ENCODE data around the gene CACNA1D.
A peak's percentile ranks its signal among the peaks of the same experiment; 100 is the strongest.
"Not testable (repeated sequence)": the region's sequence is repeated elsewhere in the genome, so short reads cannot be mapped to it uniquely, and the experiment has no call there.

Gene CACNA1D

GRCh38 chr3:53555068-53555588 lies 60.7 kb downstream of the CACNA1D start:
- no peak for TF ChIP-seq CTCF (conservative IDR thresholded peaks at IDR 0.05; ENCODE audit: control insufficient read depth, insufficient read depth, low read depth, low read length)
- no peak overlapping the region for H3K4me3 ChIP-seq (ENCODE audit: control insufficient read depth, low read depth, low read length)
- DNase-seq (ENCODE audit: low read depth), result no peak

GRCh38 chr3:53566461-53567145 lies 72.2 kb downstream of the CACNA1D start:
- no peak for DNase-seq (ENCODE audit: low read depth)
- H3K4me3 ChIP-seq (ENCODE audit: control insufficient read depth, low read depth, low read length), result no peak overlapping the region
- no peak for TF ChIP-seq CTCF (conservative IDR thresholded peaks at IDR 0.05; ENCODE audit: control insufficient read depth, insufficient read depth, low read depth, low read length)

- DNase-seq (ENCODE audit: low read depth), result no peak
- H3K4me3 ChIP-seq (ENCODE audit: control insufficient read depth, low read depth, low read length), result no peak overlapping the region
- no peak for TF ChIP-seq CTCF (conservative IDR thresholded peaks at IDR 0.05; ENCODE audit: control insufficient read depth, insufficient read depth, low read depth, low read length)
Observed at GRCh38 chr3:53570081-53570480, 75.7 kb downstream of the CACNA1D start.

- peak; percentile 65 for DNase-seq (ENCODE audit: low read depth)
- TF ChIP-seq CTCF (conservative IDR thresholded peaks at IDR 0.05; ENCODE audit: control insufficient read depth, insufficient read depth, low read depth, low read length), result no peak
- no peak overlapping the region for H3K4me3 ChIP-seq (ENCODE audit: control insufficient read depth, low read depth, low read length)
Observed at GRCh38 chr3:53570709-53571108, 76.3 kb downstream of the CACNA1D start.

GRCh38 chr3:53571264-53571663 lies 76.9 kb downstream of the CACNA1D start:
- no peak overlapping the region for H3K4me3 ChIP-seq (ENCODE audit: control insufficient read depth, low read depth, low read length)
- no peak for DNase-seq (ENCODE audit: low read depth)
- no peak for TF ChIP-seq CTCF (conservative IDR thresholded peaks at IDR 0.05; ENCODE audit: control insufficient read depth, insufficient read depth, low read depth, low read length)

GRCh38 chr3:53572184-53572583 lies 77.8 kb downstream of the CACNA1D start:
- H3K4me3 ChIP-seq (ENCODE audit: control insufficient read depth, low read depth, low read length); DNase-seq (ENCODE audit: low read depth): not testable (repeated sequence)

GRCh38 chr3:53577506-53577905 lies 83.1 kb downstream of the CACNA1D start:
- TF ChIP-seq CTCF (conservative IDR thresholded peaks at IDR 0.05; ENCODE audit: control insufficient read depth, insufficient read depth, low read depth, low read length), result no peak
- DNase-seq (ENCODE audit: low read depth), result no peak
- no peak overlapping the region for H3K4me3 ChIP-seq (ENCODE audit: control insufficient read depth, low read depth, low read length)
